IPS-20b (cell line): Measurements from ENCODE around the gene STEAP1B.
"Not testable (repeated sequence)": the region's sequence is repeated elsewhere in the genome, so short reads cannot be mapped to it uniquely, and the experiment has no call there.

ENCODE experiments used
- H3K27ac ChIP-seq: one replicate; pipeline ENCODE4 v1.5.1; 2013; ENCODE audit warnings: low read length
- H3K27me3 ChIP-seq: 2 replicates; pipeline ENCODE4 v1.6.1; 2013; ENCODE audit warnings: mild to moderate bottlenecking, low read length, inconsistent platforms; ENCODE audit not compliant: insufficient read depth
- H3K36me3 ChIP-seq: 2 replicates; pipeline ENCODE4 v1.6.1; 2013; ENCODE audit warnings: low read depth, mild to moderate bottlenecking, inconsistent platforms, low read length, moderate library complexity; ENCODE audit not compliant: insufficient read depth
- H3K4me1 ChIP-seq: 2 replicates; pipeline ENCODE4 v1.6.1; 2013; ENCODE audit warnings: mild to moderate bottlenecking, control low read depth, inconsistent platforms, low read length, moderate library complexity; ENCODE audit not compliant: insufficient read depth
- H3K4me3 ChIP-seq: 2 replicates; pipeline ENCODE4 v1.5.1; 2013; ENCODE audit warnings: mild to moderate bottlenecking, low read length, inconsistent platforms
- H3K9ac ChIP-seq: 2 replicates; pipeline ENCODE4 v1.6.1; 2013; ENCODE audit warnings: low read depth, mild to moderate bottlenecking, inconsistent platforms, low read length, moderate library complexity
- H3K9me3 ChIP-seq: 2 replicates; pipeline ENCODE4 v1.6.1; 2013; ENCODE audit warnings: mild to moderate bottlenecking, low read depth, low read length, inconsistent platforms; ENCODE audit not compliant: insufficient read depth

The STEAP1B gene

DNA sequence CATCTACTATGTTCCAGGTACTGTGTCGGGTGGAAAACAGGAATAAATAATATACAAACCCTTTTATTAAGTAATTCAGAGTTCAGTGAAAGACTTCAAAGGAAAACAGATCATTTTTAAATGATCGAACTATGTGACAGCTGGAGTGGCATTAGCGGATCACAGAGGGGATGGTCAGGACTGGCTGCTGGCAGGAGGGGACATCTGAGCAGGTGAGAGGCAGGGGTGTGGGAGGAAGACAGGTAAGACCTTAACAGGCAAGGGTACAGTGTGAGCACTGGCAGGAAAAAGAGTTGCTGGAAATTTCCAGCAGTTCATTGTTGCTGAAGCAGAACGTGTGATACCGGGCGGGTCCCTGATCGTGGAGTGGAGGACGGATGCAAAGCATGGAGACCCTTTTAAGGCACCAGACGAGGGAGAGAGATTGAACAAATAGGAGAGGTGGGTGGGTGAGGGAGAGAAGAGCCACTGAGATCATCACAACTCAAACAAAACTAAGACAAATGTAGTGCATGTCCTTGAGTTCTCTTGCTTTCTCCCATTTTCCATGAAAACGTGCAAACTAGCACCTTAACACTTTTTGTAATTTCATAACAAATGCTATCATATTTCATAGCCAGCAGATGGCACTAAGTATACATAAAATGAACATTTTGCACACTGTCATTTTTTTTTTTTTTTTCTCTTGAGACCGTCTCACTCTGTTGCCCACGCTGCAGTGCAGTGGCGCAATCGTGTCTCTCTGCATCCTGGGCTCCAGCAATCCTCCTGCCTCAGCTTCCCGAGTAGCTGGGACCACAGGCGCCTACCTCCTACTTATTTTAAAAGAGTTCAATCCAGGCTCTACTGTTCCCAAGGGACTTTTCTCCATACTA, 23.7 kb upstream of the STEAP1B start:
- H3K27ac ChIP-seq, H3K36me3 ChIP-seq, H3K4me1 ChIP-seq, H3K27me3 ChIP-seq, H3K9me3 ChIP-seq, H3K9ac ChIP-seq, H3K4me3 ChIP-seq: not testable (repeated sequence)

DNA sequence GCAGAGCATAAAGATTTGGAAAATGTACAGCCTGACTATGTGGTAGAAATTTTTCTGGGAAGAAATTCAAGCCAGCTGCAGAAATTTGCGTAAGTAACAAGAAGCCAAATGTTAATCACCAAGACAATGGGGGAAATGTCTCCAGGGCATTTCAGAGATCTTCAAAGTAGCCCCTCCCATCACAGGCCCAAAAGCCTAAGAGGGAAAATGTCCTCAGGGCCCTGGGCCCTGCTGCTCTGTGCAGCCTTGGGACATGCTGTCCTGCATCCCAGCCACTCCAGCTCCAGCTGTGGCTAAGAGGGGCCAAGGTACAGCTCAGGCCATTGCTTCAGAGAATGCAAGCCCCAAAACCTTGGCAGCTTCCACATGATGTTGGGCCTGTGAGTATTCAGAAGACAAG, 19.6 kb upstream of the STEAP1B start:
- not testable (repeated sequence) for H3K9me3 ChIP-seq, H3K27me3 ChIP-seq, H3K9ac ChIP-seq, H3K4me1 ChIP-seq, H3K36me3 ChIP-seq, H3K27ac ChIP-seq, H3K4me3 ChIP-seq

DNA sequence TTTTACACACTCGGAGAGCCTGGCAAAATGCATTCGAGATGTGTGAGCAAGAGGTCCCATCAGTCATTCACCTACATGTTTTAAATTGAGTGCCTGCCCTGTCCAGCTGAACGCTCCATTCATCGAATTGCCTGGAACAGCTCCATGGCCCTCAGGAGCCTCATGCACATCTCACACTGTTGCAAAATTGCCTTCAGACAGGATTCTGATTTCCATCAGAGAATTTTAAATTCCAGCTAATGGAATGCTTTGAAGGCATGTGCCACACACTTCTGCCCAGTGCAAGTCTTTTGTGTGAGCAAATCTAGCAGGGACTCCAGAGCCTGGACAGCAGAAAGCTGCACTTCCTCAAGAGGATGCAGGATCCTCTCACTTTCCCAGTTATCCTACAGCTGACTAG, 17.0 kb upstream of the STEAP1B start:
- H3K4me3 ChIP-seq, H3K9me3 ChIP-seq, H3K27ac ChIP-seq, H3K4me1 ChIP-seq, H3K27me3 ChIP-seq, H3K36me3 ChIP-seq, H3K9ac ChIP-seq: not testable (repeated sequence)

DNA sequence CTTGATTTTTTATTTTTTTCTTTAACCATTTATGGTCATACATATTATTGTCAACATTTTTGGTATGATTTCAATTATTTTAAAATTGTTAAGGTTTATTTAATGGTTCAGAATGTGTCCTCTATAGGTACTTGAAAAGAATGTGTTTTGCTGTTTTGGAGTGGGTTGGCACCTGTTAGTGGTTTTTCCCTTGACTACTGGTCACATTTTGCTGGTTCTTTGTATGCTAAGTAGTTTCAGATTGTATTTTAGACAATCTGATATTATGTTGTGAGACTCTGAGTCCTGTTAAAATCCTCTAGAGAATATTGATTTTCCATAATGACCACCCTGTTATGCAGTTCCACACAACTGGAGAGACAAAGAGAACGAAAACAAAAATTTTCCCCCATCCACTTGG, 15.0 kb upstream of the STEAP1B start:
- H3K36me3 ChIP-seq, H3K9ac ChIP-seq, H3K27ac ChIP-seq, H3K4me1 ChIP-seq, H3K9me3 ChIP-seq, H3K27me3 ChIP-seq, H3K4me3 ChIP-seq: not testable (repeated sequence)

GRCh38 chr7:22507320-22507719, 7.3 kb upstream of the STEAP1B start:
- H3K4me3 ChIP-seq, H3K9ac ChIP-seq, H3K9me3 ChIP-seq, H3K4me1 ChIP-seq, H3K27ac ChIP-seq, H3K36me3 ChIP-seq, H3K27me3 ChIP-seq: not testable (repeated sequence)

DNA sequence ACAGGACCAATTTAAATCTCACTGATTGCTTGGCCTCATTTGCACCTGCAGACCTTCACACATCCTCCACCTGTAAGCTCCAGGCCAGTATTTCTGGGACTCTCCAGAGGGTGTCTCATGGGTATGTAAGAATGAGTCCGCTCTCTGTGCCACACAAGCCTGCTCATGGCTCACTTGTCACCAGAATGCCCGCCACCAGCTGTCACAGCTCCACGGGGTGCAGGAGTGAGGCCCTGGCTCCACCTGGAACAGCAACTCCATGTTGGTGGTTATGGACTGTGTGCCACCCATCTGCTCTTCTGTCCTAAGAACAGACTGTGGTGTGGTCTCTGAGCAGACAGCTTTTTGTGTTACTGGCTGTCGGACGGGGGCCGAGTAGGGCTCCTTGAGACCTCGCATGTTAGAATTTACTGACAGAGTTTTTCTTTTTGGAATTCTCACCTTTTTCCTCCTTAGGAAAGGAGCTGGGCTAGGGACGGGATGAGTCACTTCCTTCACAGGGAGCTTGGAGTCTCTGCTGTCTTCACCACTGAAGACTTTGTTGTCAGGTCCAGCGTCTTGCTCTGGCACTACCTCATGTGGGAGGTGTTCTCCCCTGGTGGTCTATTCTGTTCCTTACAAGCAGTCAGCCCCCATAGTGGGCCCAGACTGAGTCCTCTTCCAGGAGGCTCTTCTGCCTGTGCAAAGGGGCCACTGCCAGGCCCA, 6.5 kb upstream of the STEAP1B start:
- H3K36me3 ChIP-seq, H3K27ac ChIP-seq, H3K4me3 ChIP-seq, H3K9me3 ChIP-seq, H3K4me1 ChIP-seq, H3K9ac ChIP-seq, H3K27me3 ChIP-seq: not testable (repeated sequence)

- H3K9ac ChIP-seq, H3K9me3 ChIP-seq, H3K27ac ChIP-seq, H3K4me3 ChIP-seq, H3K27me3 ChIP-seq, H3K4me1 ChIP-seq, H3K36me3 ChIP-seq: not testable (repeated sequence)
These were observed 4.5 kb upstream of the STEAP1B start for GRCh38 chr7:22504519-22504918.

- not testable (repeated sequence) for H3K9ac ChIP-seq, H3K4me3 ChIP-seq, H3K27ac ChIP-seq, H3K36me3 ChIP-seq, H3K4me1 ChIP-seq, H3K9me3 ChIP-seq
- peaks cover 11% of the 10 kb centered on the region; the same call in 1 of the 2 replicates for H3K27me3 ChIP-seq
These were observed 2.1 kb upstream of the STEAP1B start for GRCh38 chr7:22502104-22502503.

- H3K27me3 ChIP-seq, result peaks cover 11% of the 10 kb centered on the region; the same call in 1 of the 2 replicates
- H3K36me3 ChIP-seq, H3K4me3 ChIP-seq, H3K4me1 ChIP-seq, H3K27ac ChIP-seq, H3K9me3 ChIP-seq, H3K9ac ChIP-seq: not testable (repeated sequence)
These were observed 1.3 kb upstream of the STEAP1B start for GRCh38 chr7:22501336-22501735.

DNA sequence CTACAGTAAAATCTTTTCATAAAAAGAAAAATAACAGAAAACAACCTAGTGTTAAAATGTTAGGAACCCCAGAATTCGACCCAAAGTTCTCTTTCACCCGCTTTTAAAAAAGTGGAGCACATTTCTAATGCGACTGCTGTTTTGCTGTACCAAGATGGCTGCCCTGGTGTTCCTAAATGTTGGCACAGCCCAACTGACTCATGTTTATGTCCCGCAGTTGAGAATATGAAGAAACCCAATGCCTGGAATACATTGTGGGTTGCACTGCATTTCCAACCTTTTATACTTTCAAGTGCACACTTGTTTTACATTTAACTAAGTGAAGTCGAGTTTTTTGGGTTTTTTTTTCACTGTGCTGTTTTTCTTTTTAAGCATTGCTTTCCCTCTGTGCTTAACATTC, 944 bp downstream of the STEAP1B start:
- Histone ChIP-seq H3K9me3 (no peaks in the 10 kb centered on the region), H3K36me3 (no peaks in the 10 kb centered on the region), H3K4me3 (no peak overlapping the region; the same call in 1 of the 2 replicates), H3K9ac (no peak overlapping the region), H3K27ac (no peak overlapping the region), H3K4me1 (peaks cover 10% of the 10 kb centered on the region), H3K27me3 (peaks cover 11% of the 10 kb centered on the region; the same call in 1 of the 2 replicates)

DNA sequence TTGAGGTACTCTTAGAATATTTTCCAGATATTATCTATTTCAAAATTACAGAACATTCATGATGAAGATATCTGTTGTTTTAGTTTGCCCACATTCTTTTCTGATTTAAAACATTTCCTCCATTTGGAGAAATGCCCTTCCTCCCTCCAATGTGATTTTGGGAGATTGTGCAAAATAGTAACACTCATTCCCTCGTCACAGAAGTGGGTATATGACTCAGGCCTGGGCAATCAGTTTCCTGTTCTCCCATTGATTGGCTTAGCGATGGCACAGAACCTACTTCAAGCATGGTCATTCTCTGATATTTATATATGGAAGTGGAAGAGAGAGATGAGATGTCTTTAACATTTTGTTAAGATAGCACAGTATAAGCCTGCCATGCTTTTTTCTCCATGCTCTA, 3.1 kb downstream of the STEAP1B start:
- H3K27ac ChIP-seq, H3K9me3 ChIP-seq, H3K4me3 ChIP-seq, H3K4me1 ChIP-seq, H3K9ac ChIP-seq, H3K36me3 ChIP-seq: not testable (repeated sequence)
- H3K27me3 ChIP-seq, result peaks cover 11% of the 10 kb centered on the region; the same call in 1 of the 2 replicates

GRCh38 chr7:22496296-22496888, 3.6 kb downstream of the STEAP1B start:
- not testable (repeated sequence) for H3K36me3 ChIP-seq, H3K4me3 ChIP-seq, H3K9ac ChIP-seq, H3K27ac ChIP-seq, H3K9me3 ChIP-seq, H3K4me1 ChIP-seq
- H3K27me3 ChIP-seq, result peaks cover 11% of the 10 kb centered on the region; the same call in 1 of the 2 replicates
